ENCODE results near the gene NR2F1-AS1. TPM values are rescaled to one million over a fixed set of nuclear protein-coding genes. Genes with fewer than 3 reads are reported as not detected.

NR2F1-AS1 gene
- total RNA-seq, 6 experiments from 2014 or later: 22.9 to 26.2 (median 24.8) TPM

- H3K36me3 Mint-ChIP-seq (ENCODE audit: low read depth): peaks cover 13% of the 10 kb centered on the region
- DNase-seq: no peak
- H3K9me3 Mint-ChIP-seq: peaks cover 3% of the 10 kb centered on the region; the same call in 1 of the 2 replicates
- no peak overlapping the region for H3K27ac Mint-ChIP-seq
- H3K4me3 Mint-ChIP-seq: peak overlapping the region; percentile 97
- H3K27me3 Mint-ChIP-seq (ENCODE audit: insufficient read depth): no peaks in the 10 kb centered on the region; the same call in 1 of the 2 replicates
- peaks cover 42% of the 10 kb centered on the region for H3K4me1 Mint-ChIP-seq (ENCODE audit: low read depth)
- TF ChIP-seq CTCF (IDR thresholded peaks at IDR 0.05): no peak
These were observed 5.9 kb upstream of the NR2F1-AS1 start for GRCh38 chr5:93586736-93587596.

GRCh38 chr5:93585767-93586385, 4.9 kb upstream of the NR2F1-AS1 start:
- H3K27ac Mint-ChIP-seq: peak overlapping the region; percentile 71
- H3K27me3 Mint-ChIP-seq (ENCODE audit: insufficient read depth): no peaks in the 10 kb centered on the region; the same call in 1 of the 2 replicates
- peaks cover 13% of the 10 kb centered on the region for H3K36me3 Mint-ChIP-seq (ENCODE audit: low read depth)
- H3K4me3 Mint-ChIP-seq: peak overlapping the region; percentile 97
- TF ChIP-seq CTCF (IDR thresholded peaks at IDR 0.05): no peak
- peaks cover 3% of the 10 kb centered on the region; the same call in 1 of the 2 replicates for H3K9me3 Mint-ChIP-seq
- H3K4me1 Mint-ChIP-seq (ENCODE audit: low read depth): peaks cover 42% of the 10 kb centered on the region
- no peak for DNase-seq

- peaks cover 37% of the 10 kb centered on the region for H3K4me1 Mint-ChIP-seq (ENCODE audit: low read depth)
These were observed 4.2 kb upstream of the NR2F1-AS1 start for GRCh38 chr5:93585041-93585766.

GRCh38 chr5:93584596-93585040, 3.6 kb upstream of the NR2F1-AS1 start:
- H3K27ac Mint-ChIP-seq: no peak overlapping the region
- no peak overlapping the region; the same call in none of the 2 replicates for H3K4me3 Mint-ChIP-seq
- peaks cover 19% of the 10 kb centered on the region for H3K36me3 Mint-ChIP-seq (ENCODE audit: low read depth)

More at GRCh38 chr5:93585041-93585766, 4.2 kb upstream of the NR2F1-AS1 start:
- no peak for DNase-seq
- Mint-ChIP-seq H3K4me3 (peak overlapping the region; percentile 97), H3K9me3 (peaks cover 3% of the 10 kb centered on the region; the same call in 1 of the 2 replicates), H3K27me3 (ENCODE audit: insufficient read depth) (no peaks in the 10 kb centered on the region; the same call in 1 of the 2 replicates), H3K36me3 (ENCODE audit: low read depth) (peaks cover 19% of the 10 kb centered on the region), H3K27ac (peak overlapping the region; percentile 71)
- no peak for TF ChIP-seq CTCF (IDR thresholded peaks at IDR 0.05)

More at GRCh38 chr5:93584596-93585040, 3.6 kb upstream of the NR2F1-AS1 start:
- DNase-seq: no peak
- peaks cover 3% of the 10 kb centered on the region; the same call in 1 of the 2 replicates for H3K9me3 Mint-ChIP-seq
- H3K27me3 Mint-ChIP-seq (ENCODE audit: insufficient read depth): no peaks in the 10 kb centered on the region; the same call in 1 of the 2 replicates
- TF ChIP-seq CTCF (IDR thresholded peaks at IDR 0.05): no peak
- peaks cover 31% of the 10 kb centered on the region for H3K4me1 Mint-ChIP-seq (ENCODE audit: low read depth)

All from HFFc6 (cell line).